ENCODE results near the gene PAX5. TPM values are rescaled to one million over a fixed set of nuclear protein-coding genes. Genes with fewer than 3 reads are reported as not detected.
"Not testable (repeated sequence)": the region's sequence is repeated elsewhere in the genome, so short reads cannot be mapped to it uniquely, and the experiment has no call there.

The PAX5 gene
- polyA plus RNA-seq (2014; cell fraction: cytosol; rRNA removed): 5.1 TPM in 2 replicates
- polyA plus RNA-seq (2014; cell fraction: nucleus; rRNA removed): 3.2 and 4.9 TPM in 2 replicates

- no peak for DNase-seq (ENCODE audit: low spot score)
Measured at GRCh38 chr9:37033682-37034304, at the start of gene PAX5. TSS of gene PAX5 (minus strand) at chr9:37034268. CDS start at chr9:37034031, 237 bp downstream.

- no peak for DNase-seq (ENCODE audit: low spot score)
Measured at GRCh38 chr9:37083654-37084053, 49.6 kb upstream of the PAX5 start.

- DNase-seq (ENCODE audit: low spot score): peak; percentile 37
Measured at GRCh38 chr9:37082214-37082765, 48.2 kb upstream of the PAX5 start.

- not testable (repeated sequence) for DNase-seq (ENCODE audit: low spot score)
Measured at GRCh38 chr9:37081507-37081906, 47.4 kb upstream of the PAX5 start.

GRCh38 chr9:37080165-37080628 lies 46.1 kb upstream of the PAX5 start:
- DNase-seq (ENCODE audit: low spot score): not testable (repeated sequence)

GRCh38 chr9:37079370-37080164 lies 45.5 kb upstream of the PAX5 start:
- DNase-seq (ENCODE audit: low spot score): peak; percentile 98

GRCh38 chr9:37074790-37075189 lies 40.7 kb upstream of the PAX5 start:
- DNase-seq (ENCODE audit: low spot score): not testable (repeated sequence)

GRCh38 chr9:37066139-37066725 lies 32.2 kb upstream of the PAX5 start:
- DNase-seq (ENCODE audit: low spot score): no peak

- no peak for DNase-seq (ENCODE audit: low spot score)
Measured at GRCh38 chr9:37062336-37062735, 28.3 kb upstream of the PAX5 start.

- DNase-seq (ENCODE audit: low spot score): no peak
Measured at GRCh38 chr9:37061768-37062167, 27.7 kb upstream of the PAX5 start.

GRCh38 chr9:37060833-37061232 lies 26.8 kb upstream of the PAX5 start:
- DNase-seq (ENCODE audit: low spot score): no peak

- no peak for DNase-seq (ENCODE audit: low spot score)
Measured at GRCh38 chr9:37056046-37056920, 22.2 kb upstream of the PAX5 start.

- DNase-seq (ENCODE audit: low spot score): not testable (repeated sequence)
Measured at GRCh38 chr9:37054363-37054720, 20.3 kb upstream of the PAX5 start.

- no peak for DNase-seq (ENCODE audit: low spot score)
Measured at GRCh38 chr9:37053684-37054362, 19.8 kb upstream of the PAX5 start.

GRCh38 chr9:37046683-37047082 lies 12.6 kb upstream of the PAX5 start:
- DNase-seq (ENCODE audit: low spot score): no peak

GRCh38 chr9:37042421-37042820 lies 8.4 kb upstream of the PAX5 start:
- no peak for DNase-seq (ENCODE audit: low spot score)

- DNase-seq (ENCODE audit: low spot score): no peak
Measured at GRCh38 chr9:37040508-37041127, 6.5 kb upstream of the PAX5 start.

- no peak for DNase-seq (ENCODE audit: low spot score)
Measured at GRCh38 chr9:37038943-37039464, 4.9 kb upstream of the PAX5 start.

GRCh38 chr9:37038302-37038942 lies 4.4 kb upstream of the PAX5 start:
- DNase-seq (ENCODE audit: low spot score): no peak

Data from SK-N-DZ (cell line).